ENCODE results near the gene FECH. TPM values are rescaled to one million over a fixed set of nuclear protein-coding genes. Genes with fewer than 3 reads are reported as not detected.
A peak's percentile ranks its signal among the peaks of the same experiment; 100 is the strongest.

FECH gene
- total and polyA plus RNA-seq, 2 of the 4 experiments (the other 2 are of a cell fraction): 32.3 to 52.2 TPM

DNA sequence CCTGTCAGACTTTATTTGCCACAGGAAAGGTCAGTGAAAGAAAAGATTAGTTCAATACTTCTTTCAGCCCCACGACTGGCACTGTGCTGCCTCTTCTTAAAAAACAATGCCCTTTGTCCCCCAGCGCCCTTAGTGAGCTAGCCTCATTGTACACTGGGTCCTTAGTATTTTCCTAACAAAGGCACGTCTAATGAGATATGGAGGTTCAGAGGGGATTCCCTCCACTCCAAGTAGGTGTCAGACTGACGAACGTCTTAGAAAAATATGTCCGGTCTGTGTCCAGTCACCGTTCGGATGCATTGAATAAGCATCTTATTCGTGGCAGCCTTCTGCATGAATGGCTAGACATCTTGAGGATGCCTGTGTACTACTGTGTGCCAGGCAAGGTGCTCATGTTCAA is 1.1 kb downstream of the FECH start:
- H4K5ac ChIP-seq (ENCODE audit: low read depth, low read length): no peak overlapping the region
- peak overlapping the region; percentile 83 for H3K4me2 ChIP-seq (ENCODE audit: low read depth, low read length)
- H2BK5ac ChIP-seq (ENCODE audit: low read depth, low read length, poor library complexity, severe bottlenecking): no peak overlapping the region
- TF ChIP-seq MAFK (IDR thresholded peaks at IDR 0.05; ENCODE audit: low read depth, low read length) (no peak), RFX5 (IDR thresholded peaks at IDR 0.05; ENCODE audit: low read depth, low read length) (no peak), CHD1 (IDR thresholded peaks at IDR 0.05; ENCODE audit: low read depth, low read length) (no peak), CEBPB (IDR thresholded peaks at IDR 0.05; ENCODE audit: low read depth, low read length) (no peak), MAZ (IDR thresholded peaks at IDR 0.05; ENCODE audit: borderline replicate concordance, low read depth, low read length) (no peak), CTCF (conservative IDR thresholded peaks at IDR 0.05; ENCODE audit: low read depth, low read length) (no peak), NFE2L2 (IDR thresholded peaks at IDR 0.05; ENCODE audit: low read depth, low read length) (no peak), POLR2A (IDR thresholded peaks at IDR 0.05; ENCODE audit: low read depth, low read length) (no peak), FOS (IDR thresholded peaks at IDR 0.05; ENCODE audit: low read depth, low read length) (no peak), RAD21 (IDR thresholded peaks at IDR 0.05; ENCODE audit: low read length) (no peak), SMC3 (IDR thresholded peaks at IDR 0.05; ENCODE audit: low read depth, low read length) (no peak), RCOR1 (IDR thresholded peaks at IDR 0.05; ENCODE audit: insufficient replicate concordance, low read length) (no peak), BHLHE40 (IDR thresholded peaks at IDR 0.05; ENCODE audit: low read depth, low read length) (no peak)
- TF ChIP-seq, protein P1, sequence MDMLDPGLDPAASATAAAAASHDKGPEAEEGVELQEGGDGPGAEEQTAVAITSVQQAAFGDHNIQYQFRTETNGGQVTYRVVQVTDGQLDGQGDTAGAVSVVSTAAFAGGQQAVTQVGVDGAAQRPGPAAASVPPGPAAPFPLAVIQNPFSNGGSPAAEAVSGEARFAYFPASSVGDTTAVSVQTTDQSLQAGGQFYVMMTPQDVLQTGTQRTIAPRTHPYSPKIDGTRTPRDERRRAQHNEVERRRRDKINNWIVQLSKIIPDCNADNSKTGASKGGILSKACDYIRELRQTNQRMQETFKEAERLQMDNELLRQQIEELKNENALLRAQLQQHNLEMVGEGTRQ (IDR thresholded peaks at IDR 0.05; ENCODE audit: low read depth, low read length): no peak
- H3K9ac ChIP-seq (ENCODE audit: low read depth, low read length): 0 out of 2 replicates have a peak overlapping the region, but pooled peaks have one; percentile 1
- peaks cover 9% of the 10 kb centered on the region for H3K9me1 ChIP-seq (ENCODE audit: insufficient read depth, low read length)
- peaks cover 3% of the 10 kb centered on the region; the same call in 1 of the 2 replicates for H3K4me1 ChIP-seq (ENCODE audit: control insufficient read depth, insufficient read depth, low read length)
- H4K20me1 ChIP-seq (ENCODE audit: insufficient read depth, low read length): no peaks in the 10 kb centered on the region
- intact Hi-C loops (cut with micrococcal nuclease): no loop called here
- H4K8ac ChIP-seq (ENCODE audit: low read depth in 2 of 2, low read length in 2 of 2): no peak overlapping the region; a peak in 1 of 4 replicates
- no peaks in the 10 kb centered on the region for H3K9me3 ChIP-seq (ENCODE audit: control insufficient read depth, insufficient read depth, low read length)
- peak overlapping the region; percentile 54 for H2AFZ ChIP-seq (replicated peaks; ENCODE audit: low read length, poor library complexity)
- no peak overlapping the region for H3K18ac ChIP-seq (ENCODE audit: low read depth, low read length)
- H3K4me3 ChIP-seq (ENCODE audit: insufficient read depth, low read depth, low read length): peak overlapping the region; percentile 55
- H3K27me3 ChIP-seq (ENCODE audit: control insufficient read depth, insufficient read depth, low read length): no peaks in the 10 kb centered on the region
- 0 out of 2 replicates have a peak overlapping the region, but pooled peaks have one; percentile 2 for H4K91ac ChIP-seq (ENCODE audit: insufficient read depth, low read depth, low read length)
- DNase-seq (peak; percentile 40), ATAC-seq (ENCODE audit: low read depth) (no peak)
- no peak overlapping the region for H2BK20ac ChIP-seq (ENCODE audit: low read depth, low read length)
- CTCF ChIA-PET: no interaction called here
- peak overlapping the region; percentile 12 for H2AK9ac ChIP-seq (replicated peaks; ENCODE audit: low read depth, low read length, poor library complexity)
- peak overlapping the region; percentile 68 for H3K14ac ChIP-seq (replicated peaks; ENCODE audit: low read depth, low read length)
- dilution Hi-C loops (cut with HindIII; ENCODE audit: low sequenced_read_pairs, unreplicated experiment): no loop called here
- H3K79me1 ChIP-seq (ENCODE audit: low read depth in 1 of 2, low read length in 2 of 2): peaks cover 7 to 17% of the 10 kb centered on the region in 2 experiments
- H2BK15ac ChIP-seq (ENCODE audit: low read depth, low read length): no peak overlapping the region
- peak overlapping the region; percentile 57 for H3K4ac ChIP-seq (ENCODE audit: low read depth, low read length)
- peak overlapping the region; percentile 47; the same call in 1 of the 2 replicates for H2AK5ac ChIP-seq (ENCODE audit: low read depth, low read length)
- no peak overlapping the region for H3K27ac ChIP-seq (ENCODE audit: insufficient read depth, low read length)
- BruUV-seq (replicated peaks): no TSS peak
- no peak overlapping the region for H2BK120ac ChIP-seq (ENCODE audit: low read depth, low read length)
- POLR2A ChIA-PET (ENCODE audit: unreplicated experiment): no interaction called here
- peak overlapping the region; percentile 61 for H3K23ac ChIP-seq (ENCODE audit: low read depth, low read length)
- H3K56ac ChIP-seq (ENCODE audit: extremely low read depth, insufficient read depth, low read length): no peak overlapping the region
- H3K36me3 ChIP-seq (ENCODE audit: control insufficient read depth, insufficient read depth, low read length): peaks cover 7% of the 10 kb centered on the region; the same call in 1 of the 2 replicates
- WGBS, 2 experiments (ENCODE audit: extremely low coverage in 2 of 2, insufficient read length in 1 of 2): no CpG with 5 or more reads among the region's 9 CpGs
- in situ Hi-C loops (cut with MboI; ENCODE audit: low sequenced_read_pairs): no loop called here
